Stimulated activated CD4-positive, alpha-beta T cell treated with anti-CD3 and anti-CD28 coated beads, Interleukin-2, amount 100 ng/mL, for 48 hours (primary cell): ENCODE data around the gene ACR.
A peak's percentile ranks its signal among the peaks of the same experiment; 100 is the strongest.
"Not testable (repeated sequence)": the region's sequence is repeated elsewhere in the genome, so short reads cannot be mapped to it uniquely, and the experiment has no call there.

Experiments used
- DNase-seq, 2 donors: peaks; one replicate each; pipeline ENCODE4 v3.0.0-alpha.2; 2020

The ACR gene

DNA sequence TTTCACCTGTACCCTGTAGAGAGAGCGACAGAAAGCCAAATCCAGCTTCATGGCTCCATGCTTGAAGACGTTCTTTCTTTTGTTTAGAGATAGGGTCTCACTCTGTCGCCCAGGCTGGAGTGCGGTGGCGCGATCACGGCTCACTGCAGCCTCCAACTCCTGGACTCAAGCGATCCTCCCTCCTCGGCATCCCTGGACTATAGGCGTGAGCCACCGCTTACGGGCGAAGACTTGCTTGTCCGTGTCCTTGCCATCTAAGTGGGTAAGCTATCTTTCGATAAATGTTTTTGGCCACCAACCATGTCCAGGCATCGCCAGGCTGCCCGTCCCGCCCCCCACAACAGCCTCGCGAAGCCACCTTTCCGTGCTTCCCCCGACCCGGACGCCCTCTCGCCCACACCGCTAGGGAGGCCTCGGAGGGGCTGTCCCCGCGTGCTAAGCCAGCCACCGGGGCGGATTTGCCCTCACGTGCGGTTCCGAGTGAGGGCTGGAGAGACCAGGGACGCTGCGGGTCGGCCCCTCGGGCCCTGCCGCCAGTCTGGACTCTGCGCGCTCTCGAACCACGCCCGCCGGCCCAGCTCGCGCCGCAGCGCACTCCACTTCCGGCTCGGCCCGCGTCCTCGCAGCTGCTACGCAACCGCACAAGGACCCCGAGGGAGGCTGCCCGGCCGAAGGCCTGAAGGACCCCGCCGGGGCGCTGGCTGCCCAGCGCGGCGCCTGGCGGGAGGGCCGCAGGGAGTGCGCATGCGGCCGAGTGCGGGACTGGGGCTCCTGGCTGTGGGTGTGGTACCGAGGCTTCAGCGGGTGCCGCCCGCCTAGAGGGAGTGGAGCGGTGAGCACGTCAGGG, 45.3 kb downstream of the ACR start, which contains the start of gene RABL2B:
RABL2B (minus strand) TSS at position 604 of the 847 bp plus-strand sequence. CDS start 1,342 bp downstream, outside the sequence.
- DNase-seq = peak; percentile 84 to 88

DNA sequence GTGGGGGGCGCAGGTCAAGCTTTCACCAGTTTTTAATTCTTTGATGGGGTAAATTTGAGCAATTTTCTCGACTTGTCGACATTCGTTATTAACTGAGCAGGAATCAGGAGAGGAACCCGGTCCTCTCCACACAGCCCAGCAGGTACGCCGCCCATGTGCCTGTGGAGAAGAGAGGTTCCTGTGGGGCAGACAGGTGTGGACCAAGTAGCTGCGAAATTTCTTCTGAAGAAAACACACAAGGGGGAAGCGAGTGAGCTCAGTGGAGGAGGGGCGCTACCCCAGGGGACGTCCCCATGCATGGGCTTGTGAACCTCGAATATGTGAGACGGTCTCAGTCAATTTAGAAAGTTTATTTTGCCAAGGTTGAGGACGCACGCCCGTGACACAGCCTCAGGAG, 45.9 kb downstream of the ACR start:
- not testable (repeated sequence) for DNase-seq

DNA sequence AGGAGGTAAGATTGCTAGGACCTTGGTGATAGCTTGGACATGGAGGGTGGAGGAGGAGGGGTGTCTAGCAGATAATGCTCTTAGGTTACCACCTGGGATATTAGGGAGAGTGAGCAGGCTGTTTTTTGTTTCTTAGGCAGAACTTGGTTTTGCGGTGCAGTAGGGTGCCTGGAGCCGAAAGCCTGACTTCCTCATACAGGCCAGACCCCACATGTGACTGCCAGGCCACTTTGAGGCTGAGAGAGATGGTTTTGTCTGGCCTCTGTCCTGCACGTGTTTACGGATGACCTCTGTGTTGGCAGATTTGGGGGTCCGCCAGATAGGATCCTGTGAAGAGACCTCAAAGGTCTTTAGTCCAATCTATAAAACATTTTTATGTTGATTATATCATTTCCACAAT, 47.3 kb downstream of the ACR start:
- not testable (repeated sequence) for DNase-seq

DNA sequence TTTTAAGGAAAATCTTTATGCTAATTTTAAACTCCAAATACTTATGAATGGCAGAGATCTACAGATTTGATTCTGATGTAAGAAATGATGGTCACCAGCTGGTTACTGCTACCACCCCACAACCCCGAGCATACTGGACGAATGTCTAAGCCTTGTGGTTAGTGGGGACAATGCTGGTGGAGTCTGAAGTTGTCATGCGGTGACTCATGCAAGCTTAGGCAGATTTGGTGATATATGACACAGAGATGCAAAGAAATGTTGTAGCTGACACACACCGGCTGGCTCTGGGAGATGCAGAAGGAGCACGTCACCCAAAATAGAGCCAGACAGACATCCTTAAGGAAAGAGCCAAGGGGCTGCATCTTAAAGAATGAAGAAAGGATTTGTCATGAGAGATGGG, 48.9 kb downstream of the ACR start:
- DNase-seq = not testable (repeated sequence)
